Mononuclear cell (primary cell): Measurements from ENCODE around the gene FANCM. TPM values are rescaled to one million over a fixed set of nuclear protein-coding genes. Genes with fewer than 3 reads are reported as not detected.

Source experiments
- H3K27me3 ChIP-seq: 2 replicates; pipeline ENCODE4 v1.6.0; 2011; ENCODE audit warnings: low read length, control low read depth; ENCODE audit not compliant: insufficient read depth
- H3K4me1 ChIP-seq: 2 replicates; pipeline ENCODE4 v1.5.1; 2011; ENCODE audit warnings: mild to moderate bottlenecking, low read length, control low read depth; ENCODE audit not compliant: insufficient read depth
- H3K4me3 ChIP-seq: 2 replicates; pipeline ENCODE4 v1.5.1; 2011; ENCODE audit warnings: mild to moderate bottlenecking, low read length, moderate library complexity
- H3K9me3 ChIP-seq: 2 replicates; pipeline ENCODE4 v1.5.1; 2011; ENCODE audit warnings: low read depth, mild to moderate bottlenecking, control low read depth, low read length
- total RNA-seq: library from RNA; depleted of rRNA; stranded (reverse); fragments of >200 nt; gene quantifications from one replicate; pipeline ENCODE4 v1.2.3, GENCODE V29; 2012

FANCM gene, protein sequence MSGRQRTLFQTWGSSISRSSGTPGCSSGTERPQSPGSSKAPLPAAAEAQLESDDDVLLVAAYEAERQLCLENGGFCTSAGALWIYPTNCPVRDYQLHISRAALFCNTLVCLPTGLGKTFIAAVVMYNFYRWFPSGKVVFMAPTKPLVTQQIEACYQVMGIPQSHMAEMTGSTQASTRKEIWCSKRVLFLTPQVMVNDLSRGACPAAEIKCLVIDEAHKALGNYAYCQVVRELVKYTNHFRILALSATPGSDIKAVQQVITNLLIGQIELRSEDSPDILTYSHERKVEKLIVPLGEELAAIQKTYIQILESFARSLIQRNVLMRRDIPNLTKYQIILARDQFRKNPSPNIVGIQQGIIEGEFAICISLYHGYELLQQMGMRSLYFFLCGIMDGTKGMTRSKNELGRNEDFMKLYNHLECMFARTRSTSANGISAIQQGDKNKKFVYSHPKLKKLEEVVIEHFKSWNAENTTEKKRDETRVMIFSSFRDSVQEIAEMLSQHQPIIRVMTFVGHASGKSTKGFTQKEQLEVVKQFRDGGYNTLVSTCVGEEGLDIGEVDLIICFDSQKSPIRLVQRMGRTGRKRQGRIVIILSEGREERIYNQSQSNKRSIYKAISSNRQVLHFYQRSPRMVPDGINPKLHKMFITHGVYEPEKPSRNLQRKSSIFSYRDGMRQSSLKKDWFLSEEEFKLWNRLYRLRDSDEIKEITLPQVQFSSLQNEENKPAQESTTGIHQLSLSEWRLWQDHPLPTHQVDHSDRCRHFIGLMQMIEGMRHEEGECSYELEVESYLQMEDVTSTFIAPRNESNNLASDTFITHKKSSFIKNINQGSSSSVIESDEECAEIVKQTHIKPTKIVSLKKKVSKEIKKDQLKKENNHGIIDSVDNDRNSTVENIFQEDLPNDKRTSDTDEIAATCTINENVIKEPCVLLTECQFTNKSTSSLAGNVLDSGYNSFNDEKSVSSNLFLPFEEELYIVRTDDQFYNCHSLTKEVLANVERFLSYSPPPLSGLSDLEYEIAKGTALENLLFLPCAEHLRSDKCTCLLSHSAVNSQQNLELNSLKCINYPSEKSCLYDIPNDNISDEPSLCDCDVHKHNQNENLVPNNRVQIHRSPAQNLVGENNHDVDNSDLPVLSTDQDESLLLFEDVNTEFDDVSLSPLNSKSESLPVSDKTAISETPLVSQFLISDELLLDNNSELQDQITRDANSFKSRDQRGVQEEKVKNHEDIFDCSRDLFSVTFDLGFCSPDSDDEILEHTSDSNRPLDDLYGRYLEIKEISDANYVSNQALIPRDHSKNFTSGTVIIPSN (N-terminal part only)
- 11.2 TPM for total RNA-seq

DNA sequence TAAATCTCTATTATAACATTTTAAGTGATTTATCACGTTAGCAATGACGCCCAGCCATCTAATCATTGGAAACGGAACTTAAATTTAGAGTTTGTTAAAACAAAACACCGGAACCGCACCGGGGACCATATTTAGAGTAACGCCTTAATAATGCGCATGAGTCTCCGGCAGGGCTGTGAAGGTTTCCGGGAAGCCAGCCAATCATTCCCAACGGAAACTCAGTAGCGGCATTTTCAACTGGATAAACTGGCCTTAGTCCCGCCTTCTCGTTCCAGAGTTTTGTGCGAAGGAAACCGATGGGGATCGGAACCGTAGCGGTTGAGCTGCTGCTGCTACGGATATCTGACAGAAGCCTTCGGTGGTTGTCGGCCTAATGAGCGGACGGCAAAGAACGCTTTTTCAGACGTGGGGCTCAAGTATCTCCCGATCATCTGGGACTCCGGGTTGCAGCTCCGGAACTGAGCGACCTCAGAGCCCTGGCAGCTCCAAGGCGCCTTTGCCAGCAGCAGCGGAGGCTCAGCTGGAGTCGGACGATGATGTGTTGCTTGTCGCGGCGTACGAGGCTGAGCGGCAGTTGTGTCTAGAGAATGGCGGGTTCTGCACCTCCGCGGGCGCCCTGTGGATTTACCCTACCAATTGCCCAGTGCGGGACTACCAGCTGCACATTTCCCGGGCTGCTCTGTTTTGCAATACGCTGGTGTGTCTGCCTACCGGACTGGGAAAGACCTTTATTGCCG lies at the start of gene FANCM:
TSS of gene FANCM (plus strand) at position 272 of the 737 bp plus-strand sequence. CDS start at position 374, 102 bp downstream.
- no peaks in the 10 kb centered on the region for H3K9me3 ChIP-seq
- H3K27me3 ChIP-seq, result no peaks in the 10 kb centered on the region
- peak within 1 kb of the TSS; percentile 88 for H3K4me3 ChIP-seq
- peaks cover 29% of the 10 kb centered on the region for H3K4me1 ChIP-seq

DNA sequence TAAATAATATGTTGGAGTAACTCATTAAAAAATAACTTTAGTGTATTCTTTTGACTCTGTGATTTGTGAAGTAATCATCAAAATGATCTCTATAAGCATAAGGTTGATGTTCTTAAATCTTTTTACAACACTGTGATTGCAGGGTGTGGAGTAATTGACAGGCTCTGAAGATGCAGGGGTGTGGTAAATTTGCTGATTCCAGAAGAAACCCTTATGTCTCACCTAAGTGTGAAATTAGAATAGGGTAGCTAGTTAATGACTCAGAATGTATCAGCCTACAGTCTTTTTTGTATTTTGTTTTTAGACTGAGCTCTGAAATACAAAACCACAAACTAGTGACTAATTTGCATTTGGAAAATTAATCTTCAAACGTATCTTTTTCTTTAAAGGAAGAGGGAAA lies 45.9 kb upstream of the FANCM start:
- no peaks in the 10 kb centered on the region for H3K9me3 ChIP-seq
- H3K4me1 ChIP-seq, result peaks cover 28% of the 10 kb centered on the region
- no peak overlapping the region for H3K4me3 ChIP-seq
- H3K27me3 ChIP-seq, result no peaks in the 10 kb centered on the region

DNA sequence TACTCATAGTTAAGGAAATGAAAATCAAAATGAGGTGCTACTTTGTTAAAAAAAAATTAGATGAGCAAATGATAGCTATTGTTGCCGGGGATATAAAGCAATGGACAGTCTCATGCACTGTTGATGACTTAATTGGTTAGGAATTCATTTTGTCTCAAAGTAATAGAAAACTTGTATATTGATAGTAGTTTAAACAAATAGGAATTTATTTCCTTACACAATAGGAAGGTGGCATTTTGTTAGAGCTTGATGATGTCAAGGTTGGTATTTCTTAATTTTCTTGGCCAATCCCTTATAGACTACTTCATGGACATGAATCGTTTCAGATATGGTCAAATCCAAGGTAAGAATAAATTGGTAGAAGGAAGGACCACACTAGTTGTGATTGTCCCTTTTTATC lies 44.0 kb upstream of the FANCM start:
- Histone ChIP-seq H3K4me1 (peaks cover 15% of the 10 kb centered on the region), H3K27me3 (no peaks in the 10 kb centered on the region), H3K9me3 (no peaks in the 10 kb centered on the region), H3K4me3 (no peak overlapping the region)

DNA sequence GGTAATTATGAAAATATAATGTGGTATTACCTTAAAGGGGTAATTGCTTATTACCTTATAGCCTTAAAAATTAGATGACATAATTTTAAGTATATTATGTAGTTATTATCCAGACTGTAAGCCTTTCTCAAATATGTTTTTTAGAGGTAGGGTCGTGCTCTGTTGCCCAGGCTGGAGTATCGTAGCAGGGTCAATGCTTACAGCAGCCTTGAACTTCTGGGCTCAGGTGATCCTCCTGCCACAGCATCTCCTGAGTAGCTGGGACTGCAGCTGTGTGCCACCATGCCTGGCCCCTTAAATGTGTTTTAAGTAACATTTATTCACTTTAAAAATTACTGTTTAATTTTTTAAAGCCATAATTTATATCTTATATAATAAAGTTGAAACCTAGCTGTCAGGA lies 41.5 kb upstream of the FANCM start:
- Histone ChIP-seq H3K4me1 (peaks cover 4% of the 10 kb centered on the region), H3K27me3 (no peaks in the 10 kb centered on the region), H3K9me3 (no peaks in the 10 kb centered on the region), H3K4me3 (no peak overlapping the region)

DNA sequence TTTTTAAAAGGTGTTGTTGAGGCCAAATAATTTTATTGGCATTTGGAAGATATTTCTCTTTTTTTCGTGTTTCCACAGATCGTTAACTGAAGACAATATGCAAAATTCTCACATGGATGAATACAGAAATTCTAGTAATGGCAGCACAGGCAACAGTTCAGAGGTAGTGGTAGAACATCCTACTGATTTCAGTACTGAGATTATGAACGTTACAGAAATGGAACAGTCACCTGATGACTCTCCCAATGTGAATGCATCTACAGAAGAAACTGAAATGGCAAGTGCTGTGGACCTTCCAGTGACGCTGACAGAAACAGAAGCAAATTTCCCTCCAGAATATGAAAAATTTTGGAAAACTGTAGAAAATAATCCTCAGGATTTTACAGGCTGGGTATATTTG lies 40.6 kb upstream of the FANCM start:
- no peaks in the 10 kb centered on the region for H3K27me3 ChIP-seq
- peaks cover 4% of the 10 kb centered on the region for H3K4me1 ChIP-seq
- H3K9me3 ChIP-seq, result no peaks in the 10 kb centered on the region
- no peak overlapping the region for H3K4me3 ChIP-seq

DNA sequence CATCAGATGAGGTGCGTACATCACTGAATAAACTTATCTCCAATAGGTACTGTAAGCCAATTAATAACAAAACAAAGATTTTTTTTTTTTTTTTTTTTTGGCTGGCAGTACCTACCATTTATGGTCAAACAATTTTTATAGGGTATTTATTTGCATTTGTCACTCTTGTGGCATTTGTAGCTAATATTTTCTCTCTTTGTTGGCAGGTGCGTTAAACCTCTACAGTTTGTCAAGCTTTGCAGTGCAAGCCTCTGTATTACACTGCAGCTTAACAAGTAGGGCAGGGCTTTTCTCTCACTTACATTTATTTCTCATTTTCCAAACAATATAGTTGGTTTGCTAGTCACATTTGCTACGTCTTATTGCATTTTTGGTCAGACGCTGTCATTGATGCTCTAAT lies 39.5 kb upstream of the FANCM start:
- no peak overlapping the region for H3K4me3 ChIP-seq
- H3K9me3 ChIP-seq, result no peaks in the 10 kb centered on the region
- H3K27me3 ChIP-seq, result no peaks in the 10 kb centered on the region
- H3K4me1 ChIP-seq, result peaks cover under 1% of the 10 kb centered on the region

DNA sequence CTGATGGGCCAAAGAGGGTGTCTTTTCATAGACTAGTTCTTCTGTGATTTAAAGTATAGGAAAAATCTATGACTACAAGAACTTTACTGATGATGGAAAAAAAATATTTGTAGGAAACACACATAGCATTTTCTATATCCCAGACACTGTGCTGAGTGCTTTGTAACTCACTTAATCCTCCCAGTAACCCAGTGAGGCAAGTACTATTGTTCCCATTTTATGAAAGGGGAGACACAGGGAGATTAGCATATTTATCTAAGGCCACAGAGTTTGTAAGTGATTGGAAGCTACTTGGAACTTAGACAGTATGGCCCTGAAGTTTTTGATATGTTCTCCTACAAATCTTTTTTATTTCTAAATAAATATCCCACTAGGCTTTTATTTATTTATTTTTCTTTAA lies 31.9 kb upstream of the FANCM start:
- H3K4me3 ChIP-seq, result no peak overlapping the region
- H3K9me3 ChIP-seq, result no peaks in the 10 kb centered on the region
- H3K27me3 ChIP-seq, result no peaks in the 10 kb centered on the region
- H3K4me1 ChIP-seq, result no peaks in the 10 kb centered on the region

DNA sequence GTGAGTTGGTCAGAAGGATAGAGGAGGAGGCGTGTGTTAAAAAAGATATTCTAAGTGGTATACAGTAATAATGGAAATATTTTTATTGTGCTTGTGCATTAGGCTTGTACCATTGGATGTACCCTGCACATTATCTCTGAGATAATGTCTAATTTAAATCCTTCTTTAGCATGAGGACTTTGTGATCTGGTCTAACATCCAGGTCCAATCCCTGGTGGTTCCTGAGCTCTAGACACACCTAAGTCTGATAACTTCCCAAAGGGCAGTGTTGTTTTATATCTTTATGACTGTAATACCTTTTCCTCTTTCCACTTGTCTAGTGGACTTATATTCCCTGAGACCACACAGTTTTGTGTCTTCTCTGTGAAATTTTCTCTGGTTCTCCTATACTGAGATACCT lies 31.2 kb upstream of the FANCM start:
- no peaks in the 10 kb centered on the region for H3K27me3 ChIP-seq
- no peak overlapping the region for H3K4me3 ChIP-seq
- H3K4me1 ChIP-seq, result no peaks in the 10 kb centered on the region
- H3K9me3 ChIP-seq, result no peaks in the 10 kb centered on the region

DNA sequence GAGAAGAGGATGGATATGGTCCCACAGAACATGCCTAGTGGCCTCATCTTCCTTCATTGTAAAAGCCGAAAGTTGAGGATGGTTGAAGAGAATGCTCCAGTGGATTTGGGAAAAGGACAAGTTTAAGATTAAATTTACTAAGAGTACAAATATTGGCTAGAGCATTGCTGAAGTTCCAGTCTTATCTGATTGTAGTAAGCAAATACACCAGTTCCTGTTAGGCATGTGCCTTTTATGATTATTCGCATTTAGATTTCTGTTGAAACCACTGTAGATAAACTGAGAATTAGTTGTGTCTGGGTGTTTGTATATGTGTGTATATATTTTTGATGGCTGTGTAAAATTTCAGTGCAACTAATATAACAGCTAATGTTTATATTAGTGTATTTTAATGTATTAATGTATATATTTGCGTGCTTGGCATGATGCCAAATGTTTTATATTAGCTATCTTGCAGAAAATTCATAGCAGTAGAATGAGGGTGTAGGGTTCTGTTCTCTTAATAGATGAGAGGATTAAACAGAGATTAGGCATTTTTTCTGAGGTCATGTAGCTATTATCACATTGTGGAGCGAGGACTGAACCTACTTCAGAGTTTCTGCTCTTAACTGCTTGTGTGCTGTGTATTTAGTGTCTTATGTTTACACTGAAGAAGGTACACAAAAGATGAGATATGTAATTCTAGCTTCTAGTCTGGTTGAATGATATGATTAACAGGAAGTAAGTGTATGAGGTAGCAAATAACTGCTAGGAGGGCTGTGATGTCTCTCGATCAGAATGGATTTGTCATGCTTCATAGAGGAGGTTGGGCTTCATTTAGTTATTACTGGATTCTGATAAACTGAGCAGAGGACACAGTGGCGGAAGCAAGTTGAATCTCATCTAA lies 22.6 kb upstream of the FANCM start:
- Histone ChIP-seq H3K27me3 (no peaks in the 10 kb centered on the region), H3K4me3 (no peak overlapping the region), H3K4me1 (no peaks in the 10 kb centered on the region), H3K9me3 (no peaks in the 10 kb centered on the region)

DNA sequence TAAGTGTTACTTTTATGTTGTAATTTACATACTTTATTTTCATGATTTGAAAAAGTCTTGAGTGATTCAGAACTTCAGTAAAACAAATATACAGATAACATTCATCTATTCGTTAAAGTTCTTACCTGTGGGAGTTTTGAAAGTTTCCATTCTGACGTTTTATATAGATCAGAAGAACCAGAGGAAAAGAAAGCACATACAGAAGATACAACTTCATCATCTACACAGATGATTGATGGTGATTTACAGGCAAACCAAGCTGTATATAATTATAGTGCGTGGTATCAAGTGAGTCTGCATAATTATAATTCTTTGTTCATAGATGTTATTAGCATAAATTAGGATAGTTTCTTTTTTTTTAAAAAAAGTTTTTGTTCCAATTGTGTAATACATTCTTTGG lies 21.4 kb upstream of the FANCM start:
- Histone ChIP-seq H3K9me3 (no peaks in the 10 kb centered on the region), H3K4me3 (no peak overlapping the region), H3K4me1 (no peaks in the 10 kb centered on the region), H3K27me3 (no peaks in the 10 kb centered on the region)

DNA sequence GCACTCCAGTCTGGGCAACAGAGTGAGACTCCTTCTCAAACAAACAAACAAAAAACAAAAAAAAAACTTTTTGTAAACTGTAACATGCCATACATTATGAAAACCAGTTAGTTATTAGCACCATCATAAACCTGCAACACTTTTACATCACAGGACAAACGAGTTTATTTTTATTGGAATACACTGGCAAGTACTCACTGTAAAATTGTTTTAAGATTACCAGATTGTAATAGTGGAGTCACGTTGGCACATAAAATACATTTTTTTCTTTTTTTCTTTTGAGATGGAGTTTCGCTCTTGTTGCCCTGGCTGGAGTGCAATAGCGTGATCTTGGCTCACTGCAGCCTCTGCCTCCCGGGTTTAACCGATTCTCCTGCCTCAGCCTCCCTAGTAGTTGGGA lies 17.1 kb upstream of the FANCM start:
- Histone ChIP-seq H3K4me3 (no peak overlapping the region), H3K27me3 (no peaks in the 10 kb centered on the region), H3K9me3 (no peaks in the 10 kb centered on the region), H3K4me1 (no peaks in the 10 kb centered on the region)

DNA sequence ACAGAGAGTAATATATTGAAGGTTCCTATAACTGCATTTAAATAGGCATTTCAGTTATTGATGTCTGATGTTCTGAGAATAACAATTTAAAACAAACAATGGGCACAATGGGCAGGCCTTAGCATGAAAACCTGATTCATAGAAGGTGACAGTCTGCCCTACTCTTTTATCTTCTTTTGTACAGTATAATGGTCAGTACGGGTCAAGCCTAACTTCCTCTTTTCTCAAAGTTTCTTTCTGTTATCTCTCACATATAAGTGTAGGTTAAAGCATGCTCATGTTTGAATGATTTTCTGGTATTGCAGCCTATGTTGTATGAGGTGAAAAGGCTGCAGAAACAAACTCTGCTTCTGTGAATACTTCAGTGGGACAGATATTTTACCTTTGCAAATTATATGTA lies 15.6 kb upstream of the FANCM start:
- H3K9me3 ChIP-seq, result no peaks in the 10 kb centered on the region
- no peak overlapping the region for H3K4me3 ChIP-seq
- H3K4me1 ChIP-seq, result no peaks in the 10 kb centered on the region
- H3K27me3 ChIP-seq, result no peaks in the 10 kb centered on the region

DNA sequence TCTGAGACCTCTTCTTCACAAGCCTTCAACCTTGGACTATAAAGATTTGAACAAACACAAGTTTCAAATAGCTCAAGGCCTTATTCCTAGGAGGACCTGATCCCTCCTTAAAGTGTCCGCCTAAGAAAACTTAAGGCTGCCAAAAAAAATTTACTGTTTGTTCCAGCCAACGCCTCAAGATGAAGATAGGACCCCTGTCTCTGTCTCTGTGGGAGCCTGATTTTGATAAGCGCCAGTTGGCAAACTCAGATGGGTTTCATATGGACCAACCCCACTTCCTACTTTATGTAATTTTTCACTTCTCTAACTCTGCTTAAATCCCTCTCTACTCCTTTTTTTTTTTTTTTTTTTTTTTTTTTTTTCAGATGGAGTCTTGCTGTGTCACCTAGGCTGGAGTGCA lies 12.5 kb upstream of the FANCM start:
- Histone ChIP-seq H3K4me3 (no peak overlapping the region), H3K9me3 (no peaks in the 10 kb centered on the region), H3K27me3 (no peaks in the 10 kb centered on the region), H3K4me1 (no peaks in the 10 kb centered on the region)

DNA sequence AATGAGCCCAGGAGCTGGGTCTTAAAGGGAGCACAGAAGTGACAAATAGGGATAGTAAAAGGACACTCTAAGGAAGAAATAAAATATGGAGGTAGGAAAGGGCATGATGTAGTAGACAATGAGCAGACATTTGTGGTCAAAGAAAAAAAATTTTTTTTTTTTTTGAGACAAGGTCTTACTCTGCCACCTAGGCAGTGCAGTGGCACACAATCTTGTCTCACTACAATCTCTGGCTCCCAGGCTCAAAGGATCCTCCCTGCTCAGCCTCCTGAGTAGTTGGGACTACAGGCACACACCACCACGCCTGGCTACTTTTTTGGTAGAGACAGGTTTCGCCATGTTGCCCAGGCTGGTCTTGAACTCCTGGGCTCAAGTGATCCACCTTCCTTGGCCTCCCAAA lies 10.0 kb upstream of the FANCM start:
- Histone ChIP-seq H3K9me3 (no peaks in the 10 kb centered on the region), H3K4me3 (no peak overlapping the region), H3K27me3 (no peaks in the 10 kb centered on the region), H3K4me1 (no peaks in the 10 kb centered on the region)
